HG03469 (cell line): ENCODE data around the gene CXXC5.

Experiments
- ATAC-seq: cut with Tn5 transposase; IDR thresholded peaks from one replicate; pipeline ENCODE4 v1.9.1; 2021; ENCODE audit warnings: mild to moderate bottlenecking, moderate library complexity, moderate number of reproducible peaks; ENCODE audit not compliant: unreplicated experiment

CXXC5 gene

DNA sequence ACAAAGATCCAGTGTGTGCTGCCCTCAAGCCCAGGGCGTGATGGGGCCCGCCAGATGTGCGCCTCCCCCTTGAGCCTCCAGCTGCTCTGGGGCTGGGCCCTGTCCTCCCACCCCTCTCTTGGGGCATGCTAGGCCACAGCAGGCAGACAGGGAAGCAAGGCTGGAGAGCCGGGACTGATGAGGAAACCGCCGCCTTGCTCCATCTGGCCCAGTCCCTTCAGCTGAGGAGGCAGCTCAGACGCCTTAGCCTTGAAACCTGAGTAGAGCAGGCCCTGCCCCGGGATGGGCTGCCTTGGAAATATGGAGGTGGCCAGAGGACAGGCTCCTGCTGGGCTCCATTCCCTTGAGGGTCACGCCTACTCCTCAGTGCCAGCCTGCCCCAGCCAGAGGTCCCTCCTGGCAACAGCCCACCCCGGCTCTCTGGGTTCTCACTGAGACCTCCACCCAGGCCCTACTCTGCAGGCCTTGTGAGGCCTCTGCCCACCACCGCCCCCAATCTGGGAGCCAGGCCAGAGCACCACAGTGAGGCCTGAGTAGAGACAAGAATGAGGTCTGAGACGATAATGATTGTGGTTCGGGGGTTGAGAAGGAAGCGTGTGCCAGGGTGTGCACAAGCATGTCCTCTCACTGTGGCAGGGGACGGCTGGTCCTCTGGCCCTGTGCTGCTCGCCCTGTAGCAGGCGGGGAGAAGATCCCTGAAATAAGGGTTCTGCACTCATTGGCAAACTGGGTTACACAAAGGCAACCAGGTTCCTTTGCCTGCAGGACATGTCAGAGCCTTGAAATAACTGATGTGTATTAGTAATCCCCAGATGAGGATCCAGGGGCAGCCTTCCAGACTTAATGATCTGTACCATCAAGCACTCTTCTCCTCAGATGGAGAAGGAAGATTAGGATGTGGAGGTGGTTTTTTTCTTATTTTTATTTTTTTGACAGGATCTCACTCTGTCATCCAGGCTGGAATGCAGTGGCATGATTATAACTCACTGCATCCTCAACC lies 30.9 kb downstream of the CXXC5 start:
- ATAC-seq: no peak

DNA sequence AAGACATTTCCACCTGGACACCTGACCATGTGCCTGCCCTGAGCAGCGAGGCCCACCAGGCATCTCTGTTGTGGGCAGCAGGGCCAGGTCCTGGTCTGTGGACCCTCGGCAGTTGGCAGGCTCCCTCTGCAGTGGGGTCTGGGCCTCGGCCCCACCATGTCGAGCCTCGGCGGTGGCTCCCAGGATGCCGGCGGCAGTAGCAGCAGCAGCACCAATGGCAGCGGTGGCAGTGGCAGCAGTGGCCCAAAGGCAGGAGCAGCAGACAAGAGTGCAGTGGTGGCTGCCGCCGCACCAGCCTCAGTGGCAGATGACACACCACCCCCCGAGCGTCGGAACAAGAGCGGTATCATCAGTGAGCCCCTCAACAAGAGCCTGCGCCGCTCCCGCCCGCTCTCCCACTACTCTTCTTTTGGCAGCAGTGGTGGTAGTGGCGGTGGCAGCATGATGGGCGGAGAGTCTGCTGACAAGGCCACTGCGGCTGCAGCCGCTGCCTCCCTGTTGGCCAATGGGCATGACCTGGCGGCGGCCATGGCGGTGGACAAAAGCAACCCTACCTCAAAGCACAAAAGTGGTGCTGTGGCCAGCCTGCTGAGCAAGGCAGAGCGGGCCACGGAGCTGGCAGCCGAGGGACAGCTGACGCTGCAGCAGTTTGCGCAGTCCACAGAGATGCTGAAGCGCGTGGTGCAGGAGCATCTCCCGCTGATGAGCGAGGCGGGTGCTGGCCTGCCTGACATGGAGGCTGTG lies 32.4 kb downstream of the CXXC5 start:
- no peak for ATAC-seq

DNA sequence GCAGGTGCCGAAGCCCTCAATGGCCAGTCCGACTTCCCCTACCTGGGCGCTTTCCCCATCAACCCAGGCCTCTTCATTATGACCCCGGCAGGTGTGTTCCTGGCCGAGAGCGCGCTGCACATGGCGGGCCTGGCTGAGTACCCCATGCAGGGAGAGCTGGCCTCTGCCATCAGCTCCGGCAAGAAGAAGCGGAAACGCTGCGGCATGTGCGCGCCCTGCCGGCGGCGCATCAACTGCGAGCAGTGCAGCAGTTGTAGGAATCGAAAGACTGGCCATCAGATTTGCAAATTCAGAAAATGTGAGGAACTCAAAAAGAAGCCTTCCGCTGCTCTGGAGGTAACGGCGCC lies 32.9 kb downstream of the CXXC5 start:
- ATAC-seq: no peak

DNA sequence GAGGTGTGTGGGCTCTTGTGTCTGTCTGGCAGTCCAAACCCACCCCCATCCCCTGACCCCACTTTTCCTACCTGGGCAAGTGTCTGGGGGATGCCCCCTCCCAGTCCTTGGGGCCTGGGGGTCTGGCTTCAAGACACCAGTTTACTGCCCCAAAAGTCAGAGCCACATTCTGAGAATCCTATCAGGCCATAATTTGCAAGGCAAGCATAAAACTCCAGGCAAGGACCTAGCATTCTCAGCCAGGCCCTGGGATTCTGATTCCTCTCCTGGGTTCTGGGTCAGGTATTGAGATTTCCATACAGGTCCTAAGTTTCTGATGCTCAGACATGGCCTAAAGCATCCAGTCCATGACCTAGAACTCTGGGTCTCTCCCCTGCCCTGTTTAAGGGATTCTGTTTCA lies 33.3 kb downstream of the CXXC5 start:
- no peak for ATAC-seq

DNA sequence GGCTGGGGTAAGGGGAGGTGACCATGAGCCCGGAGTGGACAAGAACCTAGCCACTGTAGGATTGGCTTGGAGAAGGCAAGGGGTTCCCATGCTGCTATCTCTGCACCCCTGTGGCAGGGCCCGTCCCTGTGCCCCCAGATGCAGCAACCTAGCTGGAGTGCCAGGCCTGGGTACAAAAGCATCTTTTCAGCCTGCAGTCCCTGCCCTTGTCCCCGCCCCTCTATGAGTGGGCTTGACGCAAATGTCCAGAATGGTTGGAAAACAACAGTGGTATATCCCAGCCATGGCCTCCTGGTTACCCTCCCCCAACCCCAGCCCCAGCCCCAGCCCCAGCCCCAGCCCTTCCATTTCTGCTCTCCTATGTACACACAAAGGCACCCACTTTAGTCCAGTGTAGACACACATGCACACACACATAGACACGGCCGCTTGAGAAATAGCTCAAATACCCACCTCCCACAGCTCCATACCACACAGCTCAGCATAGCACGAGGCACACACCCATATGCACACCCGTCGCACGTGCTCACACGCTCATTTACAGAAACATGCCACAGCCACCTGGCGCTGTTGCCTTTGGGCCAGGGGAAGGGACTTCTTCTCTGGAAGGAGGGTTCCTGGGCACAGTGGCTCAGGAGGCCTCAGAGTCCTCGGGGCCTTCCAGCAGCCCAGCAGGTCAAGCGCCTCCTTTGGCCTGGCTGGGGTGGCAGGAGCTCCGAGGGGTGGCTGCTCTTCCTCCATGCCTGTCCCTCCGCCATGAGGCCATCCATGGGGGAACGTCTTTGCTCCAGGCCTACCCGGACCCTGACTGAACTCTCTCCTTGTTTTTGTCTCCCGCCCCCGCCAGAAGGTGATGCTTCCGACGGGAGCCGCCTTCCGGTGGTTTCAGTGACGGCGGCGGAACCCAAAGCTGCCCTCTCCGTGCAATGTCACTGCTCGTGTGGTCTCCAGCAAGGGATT lies 34.1 kb downstream of the CXXC5 start:
- ATAC-seq: no peak

DNA sequence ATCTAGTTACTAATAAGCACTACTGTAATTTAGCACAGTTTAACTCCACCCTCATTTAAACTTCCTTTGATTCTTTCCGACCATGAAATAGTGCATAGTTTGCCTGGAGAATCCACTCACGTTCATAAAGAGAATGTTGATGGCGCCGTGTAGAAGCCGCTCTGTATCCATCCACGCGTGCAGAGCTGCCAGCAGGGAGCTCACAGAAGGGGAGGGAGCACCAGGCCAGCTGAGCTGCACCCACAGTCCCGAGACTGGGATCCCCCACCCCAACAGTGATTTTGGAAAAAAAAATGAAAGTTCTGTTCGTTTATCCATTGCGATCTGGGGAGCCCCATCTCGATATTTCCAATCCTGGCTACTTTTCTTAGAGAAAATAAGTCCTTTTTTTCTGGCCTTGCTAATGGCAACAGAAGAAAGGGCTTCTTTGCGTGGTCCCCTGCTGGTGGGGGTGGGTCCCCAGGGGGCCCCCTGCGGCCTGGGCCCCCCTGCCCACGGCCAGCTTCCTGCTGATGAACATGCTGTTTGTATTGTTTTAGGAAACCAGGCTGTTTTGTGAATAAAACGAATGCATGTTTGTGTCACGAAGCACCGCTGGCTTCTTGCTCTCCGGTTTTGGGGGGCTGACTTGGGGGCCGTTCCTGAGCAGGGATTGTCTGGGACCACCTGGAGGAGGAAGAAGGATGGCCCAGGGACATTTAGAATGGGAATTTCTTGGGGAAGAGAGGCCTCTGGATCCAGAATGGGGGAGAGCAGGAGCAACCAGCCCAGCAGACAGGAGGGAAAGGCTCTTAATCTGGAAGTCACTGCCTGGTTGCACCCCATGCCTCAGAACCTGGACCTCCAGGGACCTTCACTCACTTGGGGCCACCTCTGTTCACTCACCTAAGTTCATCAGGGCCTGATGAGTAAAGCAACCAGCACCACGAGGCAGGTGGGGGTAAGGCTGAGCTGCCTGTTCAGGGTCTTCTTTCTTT lies 35.4 kb downstream of the CXXC5 start:
- no peak for ATAC-seq

DNA sequence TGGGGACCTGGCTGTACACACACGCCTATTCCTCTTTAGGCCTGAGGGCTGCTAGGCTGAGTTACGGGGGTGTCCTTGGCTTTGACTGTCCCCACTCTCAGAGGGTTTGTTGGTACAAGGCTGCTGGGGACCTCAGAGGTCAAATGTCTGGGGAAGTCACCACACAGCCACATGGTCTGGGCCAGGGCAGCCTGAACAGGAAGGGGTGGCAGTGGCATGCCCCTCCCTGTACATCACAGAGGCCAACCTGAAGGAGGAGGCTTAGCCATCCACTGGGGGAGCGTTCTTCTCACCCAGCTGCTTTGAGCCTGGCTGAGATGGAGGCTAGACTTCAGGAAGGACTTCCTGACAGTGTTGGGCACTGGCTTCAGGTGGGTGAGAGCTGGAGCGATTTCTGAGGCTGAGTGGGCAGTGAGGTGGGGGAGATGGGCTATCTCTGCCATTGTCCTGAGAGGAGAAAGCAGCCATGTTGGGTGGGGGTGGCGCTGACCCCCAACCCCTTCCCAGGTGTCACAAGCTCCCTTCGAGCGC lies 36.3 kb downstream of the CXXC5 start:
- no peak for ATAC-seq

DNA sequence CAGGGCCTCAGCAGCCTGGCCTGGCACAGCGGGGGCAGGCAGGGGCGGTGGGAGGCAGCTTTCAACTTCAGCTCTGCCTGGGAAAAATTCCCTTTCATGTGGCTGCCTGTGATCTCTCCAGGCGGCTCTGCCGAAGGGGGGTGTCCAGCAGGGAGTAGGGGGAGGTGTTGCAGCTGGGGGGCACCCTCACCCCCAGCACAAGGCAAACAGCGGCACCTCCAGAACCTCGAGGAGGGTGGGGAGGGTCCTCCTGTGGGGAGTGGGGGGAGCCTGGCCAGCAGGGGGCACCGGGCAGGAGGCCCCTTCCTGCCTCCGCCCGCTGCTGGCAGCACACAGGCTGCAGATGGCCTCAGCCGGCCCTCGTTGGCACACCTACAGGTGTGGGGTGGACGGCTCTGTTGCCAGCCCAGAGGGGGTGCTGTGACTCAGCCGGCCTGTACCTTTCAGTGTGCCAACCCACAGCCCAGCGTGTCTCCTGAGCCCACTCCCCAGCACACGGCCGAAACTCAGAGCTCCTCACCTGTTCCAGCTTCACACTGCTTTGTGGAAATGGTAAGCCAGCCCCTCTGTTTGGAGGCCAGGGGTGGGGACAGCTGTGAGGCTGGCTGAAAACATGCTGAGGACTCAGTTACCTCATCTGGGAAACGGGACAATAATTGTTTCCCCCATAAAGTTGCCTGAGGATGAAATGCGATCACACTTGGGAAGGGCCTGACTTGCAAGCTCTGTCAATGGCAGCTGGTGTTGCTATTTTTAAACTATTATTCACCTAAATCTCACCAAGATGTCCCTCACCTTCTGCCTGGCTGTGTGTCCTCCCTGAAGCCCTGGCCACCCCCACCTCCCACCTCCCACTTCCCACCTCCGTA lies 37.0 kb downstream of the CXXC5 start:
- no peak for ATAC-seq

DNA sequence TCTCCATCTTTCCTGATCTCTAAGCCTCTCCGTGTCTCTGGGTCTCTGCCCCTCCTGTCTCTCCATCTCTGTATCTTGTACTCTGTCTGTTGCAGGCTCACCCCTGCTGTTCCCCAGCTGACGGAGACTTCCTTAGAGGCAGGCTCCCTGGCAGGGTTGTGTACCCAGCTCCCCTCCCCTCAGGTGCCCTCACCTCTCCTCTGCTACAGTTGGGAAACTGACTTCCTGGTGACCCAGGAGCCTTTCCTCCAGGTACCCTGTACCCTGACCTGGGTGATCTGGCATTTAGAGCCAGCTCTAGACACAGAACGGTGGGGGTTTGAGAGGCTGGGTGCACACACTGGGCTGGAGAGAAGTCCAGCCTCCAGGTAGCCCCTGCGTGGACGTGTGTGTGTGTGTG lies 37.7 kb downstream of the CXXC5 start:
- no peak for ATAC-seq

DNA sequence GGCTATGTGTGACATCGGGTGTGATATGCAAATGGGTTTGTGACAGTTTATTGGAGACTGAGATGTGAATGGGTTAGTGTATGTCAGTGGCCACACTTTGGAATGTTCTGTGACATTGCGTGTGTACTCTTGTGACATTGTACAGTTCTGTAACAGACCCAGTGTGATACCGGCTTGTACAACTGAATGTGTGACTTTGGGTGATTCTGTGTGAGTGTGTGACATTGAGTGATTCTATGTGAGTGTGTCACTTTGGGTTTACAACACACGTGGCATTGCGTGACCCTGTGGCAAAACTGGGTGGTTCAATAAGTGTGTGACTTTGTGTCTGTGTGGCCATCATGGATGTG lies 38.2 kb downstream of the CXXC5 start:
- no peak for ATAC-seq

DNA sequence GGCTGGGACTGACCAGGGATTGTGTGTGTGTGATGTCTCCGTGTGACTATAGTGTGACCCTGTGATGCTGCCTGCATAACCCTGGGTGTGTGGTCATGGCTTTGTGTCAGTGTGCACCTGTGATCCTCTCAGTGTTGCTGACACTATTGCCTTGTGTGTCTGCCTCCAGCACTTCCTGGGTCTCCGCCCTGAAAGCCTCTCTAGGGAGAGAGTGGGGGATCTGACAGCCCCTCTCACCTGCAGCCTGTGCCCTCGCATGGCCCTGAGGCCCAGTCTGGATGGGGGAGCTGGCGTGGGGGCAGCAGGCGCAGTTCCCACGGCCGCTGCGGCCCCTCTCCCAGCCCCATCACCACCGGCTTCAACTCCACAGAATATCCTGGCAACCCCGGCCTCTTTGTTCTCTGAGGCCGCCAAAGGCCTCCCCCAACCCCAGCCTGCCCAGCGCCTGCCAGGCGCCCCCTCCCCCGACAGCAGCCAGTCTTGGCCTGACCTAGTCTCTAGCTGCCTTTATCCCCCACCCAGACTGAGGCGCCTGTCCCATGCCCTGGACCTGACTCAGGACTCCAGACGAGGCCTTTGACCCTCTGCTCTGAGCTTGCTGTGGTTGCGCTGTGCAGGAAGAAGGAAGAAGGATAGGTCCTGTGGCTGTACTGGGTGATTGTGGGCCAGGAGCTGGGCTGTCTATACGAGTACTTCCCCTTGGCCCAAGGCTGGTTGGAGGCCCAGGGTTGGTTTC lies 38.7 kb downstream of the CXXC5 start:
- no peak for ATAC-seq

DNA sequence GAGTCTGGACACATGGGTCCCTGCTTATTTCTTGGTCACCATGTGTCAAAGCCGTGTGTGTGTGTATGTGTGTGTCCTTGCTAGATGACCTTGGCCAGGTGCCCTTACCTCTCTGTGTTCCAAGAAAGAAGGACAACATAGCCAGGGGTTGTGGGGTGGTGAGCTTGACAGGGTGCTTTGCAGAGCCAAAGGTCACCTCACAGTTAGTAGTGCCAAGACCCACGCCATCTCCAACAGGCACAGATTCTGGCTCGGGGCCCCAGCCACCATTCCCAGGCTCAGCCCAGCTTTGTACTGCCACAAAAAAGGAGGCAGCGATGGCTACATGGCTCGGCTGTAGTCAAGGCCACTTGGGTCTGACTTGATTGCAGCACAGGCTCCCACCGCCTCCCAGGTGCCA lies 39.5 kb downstream of the CXXC5 start:
- ATAC-seq: no peak

DNA sequence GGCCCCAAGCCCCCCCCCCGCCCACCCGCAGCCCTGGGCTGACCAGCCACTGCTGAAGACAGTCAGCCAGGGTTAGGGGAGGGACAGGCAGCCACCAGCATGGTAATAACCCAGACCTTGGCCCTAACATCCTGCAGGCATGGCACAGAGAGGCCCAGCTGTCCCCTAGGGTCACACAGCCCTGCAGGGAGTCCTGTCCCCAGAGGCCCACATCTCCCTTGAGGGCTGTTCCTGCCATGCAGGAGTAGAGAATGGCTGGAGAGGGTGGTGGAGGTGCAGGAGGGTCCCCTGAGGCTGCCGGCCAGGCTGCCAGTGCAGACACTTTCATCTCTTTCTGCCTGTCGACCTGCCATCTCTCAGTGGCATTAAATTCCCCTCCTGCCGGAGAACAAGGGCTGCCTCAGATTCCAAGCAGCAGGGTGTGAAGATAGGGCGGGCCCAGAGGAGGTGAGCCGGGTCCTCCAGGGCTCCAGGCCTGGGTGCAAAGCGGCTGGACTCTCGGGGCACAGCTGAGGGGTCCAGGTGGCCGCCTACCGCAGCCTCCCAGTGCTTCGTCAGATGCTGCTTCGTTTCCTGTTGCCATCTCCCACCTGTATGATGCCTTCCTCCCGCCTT lies 40.0 kb downstream of the CXXC5 start:
- no peak for ATAC-seq

DNA sequence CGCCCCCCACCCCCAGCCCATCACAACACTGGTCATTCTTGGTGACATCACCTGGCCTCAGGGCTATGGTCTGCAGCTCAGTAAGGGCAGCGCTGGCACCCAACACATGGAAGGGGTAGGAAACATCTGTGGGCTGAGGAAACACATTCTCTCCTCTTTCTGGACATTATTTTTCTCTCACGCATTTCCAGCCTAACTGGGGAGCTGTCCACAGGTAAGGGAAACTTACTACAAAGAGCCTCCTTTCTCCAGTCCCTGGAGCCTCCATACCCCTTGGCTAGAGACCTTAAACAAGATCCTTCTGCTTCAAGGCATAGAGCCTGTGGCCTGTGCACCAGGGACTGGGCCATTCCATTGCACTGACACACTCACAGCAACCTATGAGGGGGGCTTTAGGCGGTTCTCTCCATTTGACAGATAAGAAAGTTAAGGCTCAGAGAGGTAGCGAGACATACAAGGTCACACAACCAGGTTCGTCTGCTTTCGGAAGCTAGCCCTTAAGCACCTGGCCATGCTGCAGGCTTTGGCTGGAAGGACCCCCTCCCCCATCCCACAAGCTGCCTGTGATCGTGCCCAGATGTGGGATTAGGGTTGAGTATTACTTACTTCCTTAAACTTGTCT lies 40.7 kb downstream of the CXXC5 start:
- no peak for ATAC-seq

DNA sequence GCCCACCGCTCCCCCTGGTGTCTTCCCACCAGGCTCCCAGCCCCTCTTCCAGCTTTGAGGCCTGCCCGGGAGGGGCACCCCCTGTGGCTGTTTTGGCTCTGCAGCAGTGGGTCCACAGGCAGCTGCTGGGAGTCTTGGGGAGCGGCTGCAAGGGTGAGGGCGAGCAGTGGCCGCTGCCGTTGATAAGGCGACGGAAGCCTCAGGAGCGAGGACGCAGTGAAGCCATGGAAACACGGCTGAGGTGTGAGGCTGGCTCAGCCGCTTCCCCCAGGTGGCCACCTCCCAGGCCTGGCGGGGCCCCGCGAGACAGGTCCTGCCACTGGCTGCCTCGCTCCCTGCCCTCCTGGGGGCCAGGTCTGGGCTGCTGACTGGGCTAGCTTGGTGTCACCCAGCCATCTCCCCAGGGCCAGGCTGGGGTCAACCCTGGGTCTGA lies 41.5 kb downstream of the CXXC5 start:
- no peak for ATAC-seq

DNA sequence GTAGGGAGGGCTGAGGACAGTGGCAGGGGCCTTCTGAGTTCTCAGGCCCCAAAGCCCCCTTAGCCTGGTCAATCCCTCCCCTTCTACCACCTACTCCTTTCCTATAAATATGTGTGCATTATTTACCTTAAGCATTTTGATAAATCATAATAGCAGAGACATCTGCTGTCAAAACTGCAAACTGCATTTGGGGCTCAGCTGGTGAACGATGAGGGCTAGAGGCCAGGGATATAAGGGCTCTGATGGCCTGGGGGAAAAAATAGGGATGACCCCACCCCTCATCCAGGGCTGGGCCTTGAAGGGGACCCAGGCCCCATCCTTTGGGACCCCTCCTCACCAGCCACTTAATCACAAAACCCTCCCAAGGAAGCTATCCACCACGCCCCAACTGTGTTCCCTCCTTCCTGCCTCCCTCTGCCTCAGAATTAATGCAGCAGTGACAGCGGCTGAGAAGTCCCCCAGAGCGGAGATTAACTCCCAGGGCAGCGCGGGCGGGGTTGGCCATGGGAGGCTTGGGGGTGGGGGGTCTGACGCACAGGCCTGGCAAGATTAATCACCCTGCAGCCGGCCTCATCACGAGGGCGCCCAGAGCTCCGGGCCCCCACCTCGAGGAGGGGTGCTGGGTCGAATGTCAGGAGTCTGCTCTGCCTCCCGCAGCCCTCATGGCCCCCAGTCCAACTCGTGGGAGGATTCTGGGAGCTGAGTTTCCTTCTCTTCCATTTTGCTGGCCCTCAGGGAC lies 42.1 kb downstream of the CXXC5 start:
- no peak for ATAC-seq
